Peyer's patch (tissue), 4 donors: ENCODE data around the gene GALR3. TPM values are rescaled to one million over a fixed set of nuclear protein-coding genes. Genes with fewer than 3 reads are reported as not detected.

Source experiments
- DNase-seq, 3 donors: peaks; one replicate each; pipeline ENCODE4 v3.0.0-alpha.2; 2017 to 2019
- H3K27ac ChIP-seq, 4 donors: fragments of 200-600 bp; sonication (generic); one replicate each; pipeline ENCODE4 v1.5.1; 2016 to 2019
- H3K27me3 ChIP-seq, 2 donors: fragments of 200-600 bp; sonication (generic); one replicate each; pipeline ENCODE4 v1.5.1; 2019
- H3K36me3 ChIP-seq, 3 donors: fragments of 200-600 bp; sonication (generic); one replicate each; pipeline ENCODE4 v1.5.1; 2016 to 2019
- H3K4me1 ChIP-seq, 4 donors: fragments of 200-600 bp; sonication (generic); one replicate each; pipeline ENCODE4 v1.5.1; 2016 to 2019
- H3K4me3 ChIP-seq, 4 donors: fragments of 200-600 bp; sonication (generic); 1 replicate in 3 of 4; 2 replicates in 1 of 4; pipeline ENCODE4 v1.5.1; 2016 to 2019; ENCODE audit warnings: mild to moderate bottlenecking in 1 of 4
- H3K9me3 ChIP-seq, 4 donors: fragments of 200-600 bp; sonication (generic); one replicate each; pipeline ENCODE4 v1.5.1; 2016 to 2019; ENCODE audit warnings: mild to moderate bottlenecking in 1 of 4
- POLR2A ChIP-seq, 2 donors: fragments of 450-650 bp; IDR thresholded peaks; one replicate each; pipeline ENCODE4 v1.5.1; 2017; ENCODE audit warnings: antibody characterized with exemption in 2 of 2, mild to moderate bottlenecking in 2 of 2, moderate library complexity in 2 of 2
- total RNA-seq, 4 donors: library from RNA; depleted of rRNA; stranded (reverse); fragments of >200 nt; gene quantifications; one replicate each; pipeline ENCODE4 v1.1.0, GENCODE V29; 2016
- TF ChIP-seq, protein P1 (sequence below), 6 experiments: fragments of 450-650 bp in 4 of 6; fragments of 200-600 bp in 2 of 6; sonication (generic) in 1 of 6; IDR thresholded peaks; one replicate each; pipeline ENCODE4 v1.5.1; 2017 to 2019; ENCODE audit warnings: antibody characterized with exemption in 6 of 6, mild to moderate bottlenecking in 3 of 6, moderate library complexity in 1 of 6

The GALR3 gene
- total RNA-seq, 4 donors from 2014 or later, result not detected

- Histone ChIP-seq H3K36me3 (no peaks in the 10 kb centered on the region), H3K27ac (peak overlapping the region; percentile 5 to 96 (median 63)), H3K4me1 (peaks cover 0 to 45% (median 8%) of the 10 kb centered on the region in 4 donors), H3K27me3 (no peaks in the 10 kb centered on the region), H3K4me3 (peak overlapping the region; percentile 46 to 91 (median 58)), H3K9me3 (no peaks in the 10 kb centered on the region)
- DNase-seq, result no peak
- TF ChIP-seq, protein P1, sequence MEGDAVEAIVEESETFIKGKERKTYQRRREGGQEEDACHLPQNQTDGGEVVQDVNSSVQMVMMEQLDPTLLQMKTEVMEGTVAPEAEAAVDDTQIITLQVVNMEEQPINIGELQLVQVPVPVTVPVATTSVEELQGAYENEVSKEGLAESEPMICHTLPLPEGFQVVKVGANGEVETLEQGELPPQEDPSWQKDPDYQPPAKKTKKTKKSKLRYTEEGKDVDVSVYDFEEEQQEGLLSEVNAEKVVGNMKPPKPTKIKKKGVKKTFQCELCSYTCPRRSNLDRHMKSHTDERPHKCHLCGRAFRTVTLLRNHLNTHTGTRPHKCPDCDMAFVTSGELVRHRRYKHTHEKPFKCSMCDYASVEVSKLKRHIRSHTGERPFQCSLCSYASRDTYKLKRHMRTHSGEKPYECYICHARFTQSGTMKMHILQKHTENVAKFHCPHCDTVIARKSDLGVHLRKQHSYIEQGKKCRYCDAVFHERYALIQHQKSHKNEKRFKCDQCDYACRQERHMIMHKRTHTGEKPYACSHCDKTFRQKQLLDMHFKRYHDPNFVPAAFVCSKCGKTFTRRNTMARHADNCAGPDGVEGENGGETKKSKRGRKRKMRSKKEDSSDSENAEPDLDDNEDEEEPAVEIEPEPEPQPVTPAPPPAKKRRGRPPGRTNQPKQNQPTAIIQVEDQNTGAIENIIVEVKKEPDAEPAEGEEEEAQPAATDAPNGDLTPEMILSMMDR (IDR thresholded peaks at IDR 0.05), result no peak
- no peak for TF ChIP-seq POLR2A (IDR thresholded peaks at IDR 0.05)
Measured at GRCh38 chr22:37808294-37808657, 14.9 kb upstream of the GALR3 start.

DNA sequence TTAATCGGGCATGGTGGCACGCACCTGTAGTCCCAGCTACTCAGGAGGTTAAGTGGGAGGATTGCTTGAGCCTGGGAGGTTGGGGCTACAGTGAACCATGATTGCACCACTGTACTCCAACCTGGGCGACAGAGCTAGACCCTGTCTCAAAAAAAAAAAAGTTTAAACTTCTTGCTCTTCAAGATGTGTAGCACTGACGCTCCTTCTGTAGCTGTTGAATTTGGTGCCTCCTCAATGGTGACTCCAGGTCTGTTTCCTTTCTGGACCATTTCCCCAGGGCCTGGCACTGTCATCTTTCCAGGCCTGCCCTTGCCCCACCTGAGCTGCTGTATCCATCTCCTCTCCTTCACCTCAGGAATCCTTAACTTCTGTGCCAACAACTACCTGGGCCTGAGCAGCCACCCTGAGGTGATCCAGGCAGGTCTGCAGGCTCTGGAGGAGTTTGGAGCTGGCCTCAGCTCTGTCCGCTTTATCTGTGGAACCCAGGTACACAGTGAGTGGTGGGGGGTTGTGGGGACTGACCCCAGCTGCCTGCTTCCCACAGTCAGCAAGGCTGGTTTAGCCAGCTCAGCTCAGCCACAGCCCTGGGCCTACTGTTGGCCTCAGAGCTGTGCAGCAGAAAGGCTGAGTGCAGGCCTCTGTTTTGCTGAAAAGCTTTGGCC, 13.4 kb upstream of the GALR3 start:
- TF ChIP-seq, protein P1 (IDR thresholded peaks at IDR 0.05), result no peak
- TF ChIP-seq POLR2A (IDR thresholded peaks at IDR 0.05), result no peak
- Histone ChIP-seq H3K4me1 (peaks cover 0 to 31% (median 8%) of the 10 kb centered on the region in 4 donors), H3K4me3 (no peak overlapping the region), H3K36me3 (no peaks in the 10 kb centered on the region), H3K27ac (no peak overlapping the region), H3K9me3 (no peaks in the 10 kb centered on the region), H3K27me3 (no peaks in the 10 kb centered on the region)
- no peak for DNase-seq

DNA sequence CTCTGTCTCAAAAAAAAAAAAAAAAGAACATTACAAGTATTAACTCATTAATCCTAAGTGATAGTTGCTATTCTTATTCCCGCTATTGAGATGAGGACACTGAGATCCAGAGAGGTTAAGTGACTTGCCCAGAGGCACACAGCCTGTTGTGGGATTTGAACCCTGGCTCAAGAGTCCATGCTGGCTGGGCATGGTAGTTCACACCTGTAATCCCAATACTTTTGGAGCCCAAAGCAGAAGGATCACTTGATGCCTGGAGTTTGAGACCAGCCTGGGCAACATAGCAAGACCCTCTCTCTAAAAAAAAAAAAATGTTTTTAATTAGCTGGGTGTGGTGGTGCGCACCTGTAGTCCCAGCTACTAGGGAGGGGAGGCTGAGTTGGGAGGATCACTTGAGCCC, 11.3 kb upstream of the GALR3 start:
- Histone ChIP-seq H3K9me3 (no peaks in the 10 kb centered on the region), H3K4me3 (no peak overlapping the region), H3K27ac (no peak overlapping the region), H3K27me3 (no peaks in the 10 kb centered on the region), H3K36me3 (peaks cover 0 to 6% (median 0%) of the 10 kb centered on the region in 3 donors), H3K4me1 (peaks cover 0 to 20% (median 8%) of the 10 kb centered on the region in 4 donors)
- TF ChIP-seq POLR2A (IDR thresholded peaks at IDR 0.05), result no peak
- TF ChIP-seq, protein P1 (IDR thresholded peaks at IDR 0.05), result no peak
- no peak for DNase-seq

DNA sequence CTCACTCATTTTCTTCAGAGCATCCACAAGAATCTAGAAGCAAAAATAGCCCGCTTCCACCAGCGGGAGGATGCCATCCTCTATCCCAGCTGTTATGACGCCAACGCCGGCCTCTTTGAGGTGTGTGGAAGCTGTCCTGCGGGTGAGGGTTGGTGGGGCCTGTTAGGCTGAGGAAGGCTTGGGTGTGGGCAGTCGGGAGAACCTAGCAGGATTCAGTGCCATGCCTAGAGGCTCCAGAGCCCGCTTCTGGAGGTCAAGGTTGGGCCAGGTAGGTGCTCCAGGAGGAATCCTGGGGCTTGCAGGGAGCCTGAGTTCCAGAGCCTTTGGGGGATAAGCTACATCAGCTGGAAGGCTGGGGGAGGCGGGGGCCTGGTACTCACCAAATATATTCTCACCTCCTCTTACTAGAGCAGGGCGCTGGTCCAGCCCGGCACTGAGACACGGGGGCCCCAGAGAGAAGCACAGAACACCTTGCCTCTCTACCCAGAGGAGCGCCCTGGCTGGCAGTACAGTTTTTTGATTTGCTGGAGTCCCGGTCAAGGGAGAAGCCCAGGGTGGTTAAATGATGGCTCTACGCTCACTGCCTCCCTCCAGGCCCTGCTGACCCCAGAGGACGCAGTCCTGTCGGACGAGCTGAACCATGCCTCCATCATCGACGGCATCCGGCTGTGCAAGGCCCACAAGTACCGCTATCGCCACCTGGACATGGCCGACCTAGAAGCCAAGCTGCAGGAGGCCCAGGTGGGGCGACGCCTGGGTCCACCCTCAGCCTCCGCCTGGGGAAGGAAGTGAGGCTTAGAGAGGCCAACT, 10.1 kb upstream of the GALR3 start:
- Histone ChIP-seq H3K4me3 (no peak overlapping the region), H3K36me3 (peaks cover 0 to 6% (median 0%) of the 10 kb centered on the region in 3 donors), H3K4me1 (peaks cover 7 to 21% (median 11%) of the 10 kb centered on the region in 4 donors), H3K9me3 (no peaks in the 10 kb centered on the region), H3K27me3 (no peaks in the 10 kb centered on the region), H3K27ac (no peak overlapping the region)
- no peak for DNase-seq
- TF ChIP-seq, protein P1 (IDR thresholded peaks at IDR 0.05), result no peak
- TF ChIP-seq POLR2A (IDR thresholded peaks at IDR 0.05), result no peak

DNA sequence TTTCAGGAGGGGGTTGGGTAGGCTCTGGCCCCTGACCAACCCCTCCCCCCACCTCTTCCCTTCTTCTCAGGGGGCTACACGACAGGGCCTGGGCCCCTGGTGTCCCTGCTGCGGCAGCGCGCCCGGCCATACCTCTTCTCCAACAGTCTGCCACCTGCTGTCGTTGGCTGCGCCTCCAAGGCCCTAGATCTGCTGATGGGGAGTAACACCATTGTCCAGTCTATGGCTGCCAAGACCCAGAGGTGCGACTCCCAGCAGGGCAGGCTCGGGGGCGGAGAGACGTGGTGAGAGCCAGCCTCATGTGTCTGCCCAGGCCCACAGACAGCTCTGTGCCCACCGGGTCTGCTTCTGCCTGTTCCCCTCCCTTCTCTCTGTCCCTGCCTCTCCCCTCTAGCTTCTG, 7.6 kb upstream of the GALR3 start:
- DNase-seq, result no peak
- Histone ChIP-seq H3K4me1 (peaks cover 10 to 20% (median 16%) of the 10 kb centered on the region in 4 donors), H3K27me3 (no peaks in the 10 kb centered on the region), H3K27ac (no peak overlapping the region), H3K9me3 (no peaks in the 10 kb centered on the region), H3K36me3 (peaks cover 0 to 6% (median 0%) of the 10 kb centered on the region in 3 donors), H3K4me3 (no peak overlapping the region)
- TF ChIP-seq, protein P1 (IDR thresholded peaks at IDR 0.05), result no peak
- no peak for TF ChIP-seq POLR2A (IDR thresholded peaks at IDR 0.05)
